Right ventricle myocardium superior (tissue), 1 donor: ENCODE measurements around the gene FADS2. TPM values are rescaled to one million over a fixed set of nuclear protein-coding genes. Genes with fewer than 3 reads are reported as not detected.
A peak's percentile ranks its signal among the peaks of the same experiment; 100 is the strongest.

ENCODE experiments used
- ATAC-seq: fragments of 200-7000 bp; cut with Tn5 transposase; one replicate; pipeline ENCODE4 v1.9.1; 2020; ENCODE audit warnings: mild to moderate bottlenecking; ENCODE audit not compliant: poor library complexity
- DNase-seq: peaks from one replicate; pipeline ENCODE4 v3.0.0-alpha.2; 2020
- intact Hi-C: fragments of 100-400 bp; cut with DNase I; formaldehyde crosslinking; loops from one replicate; pipeline ENCODE4 v1.11.2; 2022
- total RNA-seq: library from RNA; stranded (reverse); fragmentation: NEBNext Ultra II Directional; extraction: Animal tissue kit (Norgen Biotek cat#: 25700); gene quantifications from one replicate; pipeline ENCODE4 v1.2.1, GENCODE V29; 2021
- donor health status: DM: no; HTN: yes; CAD: no; lungs with severe emphysema.

FADS2 gene
- total RNA-seq, 1 donor from 2014 or later: 20.5 TPM

DNA sequence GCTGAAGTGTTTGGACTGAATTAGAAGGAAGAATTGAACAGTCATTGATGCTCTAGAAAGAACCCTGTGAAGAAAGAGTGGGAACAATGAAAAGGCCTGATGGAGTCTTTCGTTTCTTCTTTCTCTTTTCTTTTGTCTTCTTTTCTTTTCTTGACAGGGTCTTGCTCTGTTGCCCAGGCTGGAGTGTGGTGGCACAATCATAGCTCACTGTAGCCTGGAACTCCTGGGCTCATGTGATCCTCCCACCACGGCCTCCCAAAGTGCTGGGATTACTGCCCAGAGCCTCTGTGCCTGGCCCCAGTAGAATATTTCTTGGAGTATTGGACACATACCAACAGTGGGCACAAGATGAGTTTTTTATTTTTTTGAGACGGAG is 34.3 kb upstream of the FADS2 start:
- DNase-seq (peak; percentile 8), ATAC-seq (no peak)
- intact Hi-C loops: loop anchor here (10.0 kb wide), 1 partner anchor 291 kb away; no protein-coding TSS in a partner anchor

DNA sequence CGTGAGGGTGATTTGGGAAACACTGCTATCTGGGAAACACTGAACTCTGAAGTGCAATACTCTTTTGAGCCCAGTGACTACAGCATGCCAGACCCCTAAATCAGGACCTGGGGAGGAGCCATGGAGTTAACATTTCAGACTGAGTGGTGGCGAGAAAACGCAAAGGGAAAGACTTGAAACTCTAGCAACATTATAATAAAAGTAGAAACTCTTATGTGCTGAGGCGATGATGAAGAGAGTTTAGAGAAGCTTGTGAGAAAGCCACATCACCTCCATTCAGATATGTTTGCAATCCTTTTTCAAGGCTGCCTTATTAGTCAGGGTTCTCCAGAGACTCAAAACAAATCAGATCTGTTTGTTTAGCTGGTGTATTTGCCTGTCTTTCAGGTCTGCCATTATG is 33.5 kb upstream of the FADS2 start:
- ATAC-seq (no peak), DNase-seq (no peak)
- intact Hi-C loops: loop anchor here (10.0 kb wide), 1 partner anchor 290 kb away; no protein-coding TSS in a partner anchor

DNA sequence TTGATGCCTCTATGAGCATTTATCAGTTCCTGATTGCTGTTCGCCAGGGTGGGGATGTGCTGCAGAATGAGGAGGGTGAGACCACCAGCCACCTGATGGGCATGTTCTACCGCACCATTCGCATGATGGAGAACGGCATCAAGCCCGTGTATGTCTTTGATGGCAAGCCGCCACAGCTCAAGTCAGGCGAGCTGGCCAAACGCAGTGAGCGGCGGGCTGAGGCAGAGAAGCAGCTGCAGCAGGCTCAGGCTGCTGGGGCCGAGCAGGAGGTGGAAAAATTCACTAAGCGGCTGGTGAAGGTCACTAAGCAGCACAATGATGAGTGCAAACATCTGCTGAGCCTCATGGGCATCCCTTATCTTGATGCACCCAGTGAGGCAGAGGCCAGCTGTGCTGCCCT is 32.6 kb upstream of the FADS2 start:
- intact Hi-C loops: loop anchor here (5.0 to 10.0 kb wide), 3 partner anchors 97 to 289 kb away; partner anchors contain the start of gene FADS3
- DNase-seq: peak; percentile 26
- no peak for ATAC-seq

- intact Hi-C loops: loop anchor here (5.0 to 10.0 kb wide), 3 partner anchors 96 to 289 kb away; partner anchors contain the start of gene FADS3
- DNase-seq (peak; percentile 31), ATAC-seq (no peak)
Observed at GRCh38 chr11:61795876-61796526, 32.1 kb upstream of the FADS2 start.

GRCh38 chr11:61797263-61797944 is 30.7 kb upstream of the FADS2 start:
- DNase-seq (peak; percentile 71), ATAC-seq (peak; percentile 61)
- intact Hi-C loops: loop anchor here (5.0 to 10.0 kb wide), 3 partner anchors 95 to 287 kb away; partner anchors contain the start of gene FADS3

DNA sequence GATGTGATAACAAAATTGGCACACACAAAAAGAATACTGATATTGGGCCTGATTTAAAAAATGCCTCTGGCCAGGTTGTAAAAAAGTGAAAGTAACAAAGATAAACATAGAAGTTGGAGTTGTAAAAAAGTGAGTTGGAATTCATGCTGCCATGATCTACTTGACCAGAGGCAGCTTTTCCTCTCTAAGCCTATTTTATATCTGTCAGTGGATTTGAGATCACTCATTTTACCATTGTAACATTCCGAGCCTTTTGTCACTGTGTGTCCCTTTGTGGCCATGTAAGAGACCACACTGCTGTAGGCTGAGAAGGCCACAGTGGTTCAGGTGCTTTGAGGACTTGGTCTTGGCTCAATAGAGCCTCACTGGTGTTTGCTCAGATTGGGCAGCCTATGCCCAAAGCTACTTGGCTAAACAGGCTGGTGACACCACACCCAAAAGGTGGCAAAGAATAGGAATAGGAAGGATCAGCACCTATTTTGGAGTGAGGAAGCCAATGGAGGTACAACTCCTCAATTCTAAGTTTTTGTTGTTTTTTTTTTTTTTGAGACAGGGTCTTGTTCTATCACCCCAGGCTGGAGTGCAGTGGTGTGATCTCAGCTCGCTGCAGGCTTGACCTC is 28.3 kb upstream of the FADS2 start:
- DNase-seq: no peak
- intact Hi-C loops: loop anchor here (5.0 to 10.0 kb wide), 3 partner anchors 93 to 285 kb away; partner anchors contain the start of gene FADS3
- no peak for ATAC-seq

- no peak for ATAC-seq
- intact Hi-C loops: no loop called here
Observed at GRCh38 chr11:61800331-61801281, 27.5 kb upstream of the FADS2 start.

DNA sequence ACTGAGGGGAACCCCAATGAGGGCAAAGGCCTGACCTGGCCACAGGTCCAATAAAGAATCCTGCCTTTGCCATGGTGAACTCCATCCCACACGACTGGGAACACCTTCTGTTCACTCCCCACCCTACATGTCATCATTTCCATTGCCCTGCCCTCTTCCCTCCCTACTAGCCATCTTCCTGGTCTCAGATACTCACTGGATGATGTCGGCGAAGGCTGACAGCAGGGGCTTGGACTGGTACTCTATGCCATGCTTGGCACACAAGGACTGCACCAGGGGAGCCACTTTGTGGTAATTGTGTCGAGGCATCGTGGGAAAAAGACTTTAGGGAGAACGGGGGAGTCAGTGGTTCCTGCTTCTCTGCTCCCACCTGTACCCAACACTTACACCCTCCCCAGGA is 25.5 kb upstream of the FADS2 start:
- intact Hi-C loops: no loop called here
- DNase-seq: no peak
- no peak for ATAC-seq

More at GRCh38 chr11:61800331-61801281, 27.5 kb upstream of the FADS2 start:
- no peak for DNase-seq

GRCh38 chr11:61803889-61804647 is 24.0 kb upstream of the FADS2 start:
- DNase-seq: no peak
- no peak for ATAC-seq

GRCh38 chr11:61805146-61805545 is 23.0 kb upstream of the FADS2 start:
- intact Hi-C loops: no loop called here
- DNase-seq (no peak), ATAC-seq (no peak)

More at GRCh38 chr11:61803889-61804647, 24.0 kb upstream of the FADS2 start:
- intact Hi-C loops: no loop called here

DNA sequence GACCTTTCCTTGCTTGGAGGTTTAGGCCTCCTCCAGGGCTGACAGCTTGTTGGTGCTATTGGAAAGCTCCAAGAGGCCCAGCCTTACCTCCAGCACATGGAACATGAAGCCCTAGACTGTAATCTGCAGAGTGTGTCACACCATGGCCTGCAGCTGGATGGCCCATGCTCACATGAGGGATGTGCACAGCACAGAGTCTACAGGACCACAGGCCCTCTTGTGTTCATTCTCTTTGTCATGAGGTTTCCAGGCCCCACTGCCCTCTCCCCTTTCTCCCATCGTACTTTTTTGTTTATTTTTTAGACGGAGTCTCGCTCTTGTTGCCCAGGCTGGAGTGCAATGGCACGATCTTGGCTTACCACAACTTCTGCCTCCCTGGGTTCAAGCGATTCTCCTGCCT is 21.3 kb upstream of the FADS2 start:
- DNase-seq (no peak), ATAC-seq (no peak)
- intact Hi-C loops: no loop called here

DNA sequence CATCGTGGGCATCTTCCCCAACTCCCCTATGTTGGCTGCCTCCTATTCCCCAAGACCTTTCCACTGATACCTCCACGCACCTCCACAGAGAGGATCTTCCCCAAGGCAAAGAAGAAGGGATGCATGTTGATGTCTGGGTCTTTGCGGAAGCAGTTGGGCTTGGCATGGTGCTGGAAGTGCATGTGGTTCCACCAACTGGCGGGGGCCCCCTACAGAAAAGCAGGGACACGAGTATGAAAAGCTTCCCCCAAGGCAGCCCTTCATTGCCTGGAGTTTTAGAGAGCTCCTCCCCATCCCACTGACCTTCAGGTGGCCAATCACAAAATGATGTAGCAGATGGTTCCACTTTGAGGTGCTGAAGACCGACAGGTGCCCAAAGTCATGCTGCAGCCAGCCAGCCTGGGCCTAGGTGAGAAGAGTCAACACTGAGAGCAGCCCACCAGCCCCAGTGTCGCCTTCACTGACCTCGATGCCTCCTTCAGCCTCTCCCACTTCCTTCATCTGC is 17.4 kb upstream of the FADS2 start:
- intact Hi-C loops: loop anchor here (5.0 kb wide), 1 partner anchor 147 kb away; no protein-coding TSS in a partner anchor
- ATAC-seq: no peak
- no peak for DNase-seq

GRCh38 chr11:61811831-61812230 is 16.3 kb upstream of the FADS2 start:
- DNase-seq: no peak
- intact Hi-C loops: loop anchor here (5.0 kb wide), 1 partner anchor 145 kb away; no protein-coding TSS in a partner anchor
- ATAC-seq: no peak

DNA sequence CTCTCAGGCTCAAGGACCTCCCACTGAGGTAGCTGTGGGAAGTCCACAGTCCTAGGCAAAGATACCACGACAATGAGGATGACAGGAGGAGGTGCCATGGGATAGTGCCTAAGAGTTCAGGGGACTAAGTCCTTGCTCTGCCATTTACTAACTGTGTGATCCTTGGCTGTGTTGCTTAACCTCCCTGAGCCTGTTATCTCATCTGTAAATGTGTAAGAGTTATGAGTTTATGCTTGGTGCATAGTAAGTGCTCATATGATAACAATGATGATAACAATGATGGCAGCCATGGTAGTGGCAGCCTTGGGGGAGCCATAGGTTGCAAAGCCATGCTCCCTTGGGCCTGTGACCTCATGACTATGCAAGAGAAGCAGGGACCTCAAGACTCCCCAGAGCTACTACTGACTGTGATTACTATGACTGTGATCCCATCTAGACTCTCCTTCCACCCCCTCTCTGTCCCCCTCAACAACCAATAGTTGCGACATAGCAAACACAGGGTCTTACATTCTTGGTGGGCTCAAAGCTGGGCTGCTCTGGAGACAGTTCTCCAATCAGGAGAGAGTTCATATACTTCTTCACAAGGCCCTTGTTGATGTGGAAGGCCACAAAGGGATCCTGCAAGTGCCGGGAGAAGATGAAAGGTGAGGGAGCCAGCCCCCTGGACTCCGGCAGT is 15.2 kb upstream of the FADS2 start:
- no peak for DNase-seq
- ATAC-seq: no peak
- intact Hi-C loops: loop anchor here (5.0 kb wide), 1 partner anchor 144 kb away; no protein-coding TSS in a partner anchor

DNA sequence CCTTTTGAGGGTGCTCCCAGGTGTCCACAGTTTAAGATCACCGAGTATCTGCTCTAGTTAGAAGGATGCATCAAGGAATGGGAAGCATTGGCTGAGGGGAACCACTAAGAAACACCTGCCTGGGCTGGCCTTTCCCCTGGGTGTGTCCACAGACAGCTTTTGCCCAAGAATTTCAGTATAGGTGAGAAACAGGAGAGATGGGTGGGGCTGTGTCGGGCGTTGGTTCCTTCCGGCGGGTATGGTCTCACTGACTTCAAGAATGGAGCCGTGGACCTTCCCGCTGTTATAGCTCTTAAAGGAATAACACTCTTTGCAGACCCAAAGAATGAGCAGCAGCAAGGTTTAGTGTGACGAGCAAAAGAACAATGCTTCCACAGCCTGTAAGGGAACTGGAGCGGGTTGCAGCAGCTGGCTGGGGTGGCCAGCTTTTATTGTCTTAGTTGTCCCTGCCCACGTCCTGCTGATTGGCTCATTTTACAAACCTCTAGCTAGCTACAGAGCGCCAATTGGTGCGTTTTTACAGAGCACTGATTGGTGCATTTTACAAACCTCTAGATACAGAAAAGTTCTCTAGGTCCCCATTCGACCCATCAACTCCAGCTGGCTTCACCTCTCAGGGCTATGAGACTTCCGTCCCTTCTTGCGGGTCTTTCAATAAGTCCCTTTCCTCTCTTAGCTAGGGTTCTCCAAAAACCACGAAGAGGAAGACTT is 13.7 kb upstream of the FADS2 start:
- ATAC-seq (no peak), DNase-seq (no peak)
- intact Hi-C loops: loop anchor here (5.0 kb wide), 1 partner anchor 143 kb away; no protein-coding TSS in a partner anchor
